ENCODE measurements around the gene MKKS.

MKKS gene

DNA sequence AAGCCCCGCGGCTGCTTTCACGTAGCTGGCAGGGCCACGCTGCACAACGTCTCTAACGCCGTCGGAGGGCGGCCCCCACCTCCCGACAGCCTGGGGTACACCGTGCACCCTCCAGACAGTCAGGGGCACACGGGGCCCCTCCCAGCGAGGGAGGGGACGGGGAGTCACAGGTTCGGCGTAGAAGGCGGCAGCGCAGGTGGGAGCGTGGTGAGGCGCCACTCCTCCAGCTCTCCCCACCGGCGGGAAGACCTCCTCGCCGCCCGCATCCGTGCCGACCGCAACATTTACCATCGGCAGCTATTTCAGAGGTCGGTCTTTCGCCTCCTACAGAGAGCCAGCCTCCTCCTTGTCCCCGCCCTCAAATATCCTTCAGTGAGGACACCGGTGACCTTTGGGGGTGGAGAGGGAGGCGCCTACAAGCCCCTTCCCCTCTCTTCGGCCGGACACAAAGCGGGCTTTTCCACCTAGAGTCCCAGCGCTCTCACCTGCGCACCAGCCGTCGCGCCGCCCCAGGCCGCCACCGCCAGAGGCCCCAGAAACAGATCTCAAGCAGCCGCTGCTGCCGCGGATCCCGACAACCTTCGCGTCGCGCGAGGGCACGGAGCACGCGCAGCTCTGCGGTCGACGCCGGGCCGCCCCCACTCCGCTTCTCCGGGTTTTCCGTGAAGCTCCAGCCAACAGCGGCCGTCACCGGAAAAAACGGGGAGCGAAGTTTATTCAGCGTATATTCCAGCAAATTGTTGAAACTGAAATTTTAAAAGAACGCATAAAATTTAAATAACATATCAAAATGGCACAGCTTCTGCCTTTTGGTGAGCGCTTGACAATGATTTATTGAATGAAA is at the start of gene MKKS:
Gene MKKS, minus strand, starts transcription at position 600 of the 844 bp plus-strand sequence. CDS start 20,708 bp downstream, outside the sequence.
- peak; percentile 82 to 89 for DNase-seq

DNA sequence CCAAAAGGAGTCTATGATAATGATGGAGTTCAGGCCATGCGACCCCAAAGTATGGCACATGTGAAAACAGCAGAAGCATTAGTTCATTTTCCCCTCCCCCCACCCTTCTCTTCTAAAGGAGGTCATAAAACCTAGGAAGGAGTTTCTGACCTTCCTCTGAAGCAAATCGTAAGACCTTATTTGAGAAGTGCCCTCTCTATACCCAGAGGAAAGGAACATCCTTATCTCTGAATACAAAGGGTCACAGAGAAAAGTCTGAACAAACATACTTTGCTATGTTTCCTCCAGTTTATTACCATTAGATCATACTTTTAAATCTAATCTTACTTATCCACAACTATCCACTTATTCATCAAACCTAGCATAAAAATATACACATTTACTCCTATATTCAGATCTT is 49.7 kb upstream of the MKKS start:
- no peak for DNase-seq

- DNase-seq: no peak
These were observed 47.7 kb upstream of the MKKS start for GRCh38 chr20:10481676-10482075.

GRCh38 chr20:10478930-10479329 is 44.9 kb upstream of the MKKS start:
- no peak for DNase-seq

GRCh38 chr20:10478205-10478604 is 44.2 kb upstream of the MKKS start:
- no peak for DNase-seq

- peak; percentile 85 to 97 for DNase-seq
These were observed 42.3 kb upstream of the MKKS start for GRCh38 chr20:10476319-10476724.

GRCh38 chr20:10475225-10475624 is 41.2 kb upstream of the MKKS start:
- DNase-seq: peak; percentile 75 to 83

GRCh38 chr20:10474606-10475184 is 40.7 kb upstream of the MKKS start:
- DNase-seq: peak in 1 of 2 donors; percentile 46

DNA sequence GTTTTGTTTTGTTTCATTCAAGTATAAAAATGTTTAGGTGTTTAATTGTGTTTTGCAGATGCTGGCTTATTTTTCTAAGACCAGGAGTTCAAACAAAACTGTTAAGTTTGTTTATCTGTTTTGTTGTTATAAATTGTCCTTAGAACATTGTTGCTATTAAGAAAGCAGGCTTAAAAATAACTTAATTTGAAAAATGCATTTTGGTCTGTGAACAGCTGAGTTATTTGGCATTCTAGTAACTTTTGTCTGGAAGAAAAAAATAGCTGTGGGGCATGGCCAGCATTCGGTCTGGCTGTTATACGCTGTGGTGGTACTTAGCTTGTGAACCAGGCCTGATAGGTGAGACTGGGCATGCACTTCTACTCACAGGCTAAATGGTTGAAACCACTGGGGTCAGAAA is 38.8 kb upstream of the MKKS start:
- no peak for DNase-seq

- DNase-seq: peak; percentile 78 to 93
These were observed 36.3 kb upstream of the MKKS start for GRCh38 chr20:10470276-10470675.

DNA sequence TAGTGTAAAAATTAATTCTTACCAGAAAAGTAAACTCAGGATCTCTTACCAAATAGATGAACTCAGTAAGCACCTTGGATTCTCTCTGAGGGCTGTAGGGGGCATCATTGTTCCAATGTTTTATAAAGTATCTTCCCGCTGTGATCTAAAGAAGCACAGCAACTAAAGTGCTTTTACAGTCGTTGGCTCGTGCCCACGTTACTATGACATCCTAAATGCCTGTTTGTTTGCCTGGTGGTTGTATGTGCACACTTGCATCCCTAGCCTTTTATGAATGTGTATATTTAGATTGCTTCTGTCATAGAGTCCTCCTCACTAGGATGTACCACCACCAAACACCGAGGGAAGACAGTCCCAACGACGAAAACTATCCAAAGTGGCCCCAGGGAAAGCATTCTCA is 35.6 kb upstream of the MKKS start:
- peak; percentile 70 to 82 for DNase-seq

- DNase-seq: peak; percentile 51 to 56
These were observed 35.0 kb upstream of the MKKS start for GRCh38 chr20:10469056-10469455.

DNA sequence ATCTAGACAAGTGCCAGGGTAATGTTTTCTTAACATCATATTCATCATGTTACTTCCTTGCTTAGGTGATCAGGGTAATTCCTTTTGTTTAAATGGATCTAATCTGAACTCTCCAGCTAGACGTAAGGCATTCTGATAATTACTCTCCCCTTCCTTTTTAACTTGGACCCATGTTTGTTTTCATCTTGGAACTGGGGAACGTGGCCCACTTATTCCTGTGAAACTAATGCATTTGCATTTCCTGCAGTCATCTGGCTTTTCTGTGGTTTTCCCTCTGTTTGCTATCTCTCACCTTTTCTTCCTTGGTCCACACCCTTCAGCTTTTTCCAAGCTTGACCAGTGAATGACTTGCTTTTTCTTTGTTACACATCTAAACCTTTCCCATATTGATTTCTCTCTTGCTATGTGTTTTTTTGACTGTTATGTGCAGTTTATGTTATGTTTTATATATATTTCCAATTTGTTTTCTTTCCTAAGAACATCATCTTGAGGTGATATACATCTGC is 34.4 kb upstream of the MKKS start:
- no peak for DNase-seq

DNA sequence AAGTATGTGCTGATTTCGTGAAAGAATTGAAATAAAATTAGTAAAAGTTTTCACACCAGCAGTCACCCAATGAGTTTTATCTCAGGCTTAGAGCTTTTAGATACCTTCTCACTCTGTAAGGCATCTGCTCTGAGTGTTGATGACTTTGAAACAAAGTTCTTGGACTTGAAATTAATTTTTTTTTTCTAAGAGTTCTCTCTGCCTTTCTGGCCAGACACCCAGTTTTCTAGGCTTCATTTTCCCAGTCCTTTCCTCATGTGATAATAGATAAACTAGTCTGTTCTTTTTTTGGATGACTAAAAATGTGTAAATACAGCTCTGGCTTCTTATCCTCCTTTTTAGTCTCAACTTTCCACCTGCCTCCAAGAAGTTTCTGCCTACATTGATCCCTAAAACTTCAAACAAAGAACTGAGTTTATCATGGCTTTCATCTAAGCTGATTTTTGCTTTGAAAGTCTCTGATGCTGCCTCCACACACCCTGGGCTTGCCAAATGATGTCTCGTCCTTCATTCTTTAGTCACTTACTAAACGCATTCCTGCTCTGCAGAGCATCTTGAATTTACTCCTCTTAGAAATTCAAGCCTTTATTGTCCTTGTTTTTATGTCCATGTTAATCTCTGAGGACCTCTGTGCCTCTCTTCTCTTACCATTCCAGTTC is 33.8 kb upstream of the MKKS start:
- no peak for DNase-seq

DNA sequence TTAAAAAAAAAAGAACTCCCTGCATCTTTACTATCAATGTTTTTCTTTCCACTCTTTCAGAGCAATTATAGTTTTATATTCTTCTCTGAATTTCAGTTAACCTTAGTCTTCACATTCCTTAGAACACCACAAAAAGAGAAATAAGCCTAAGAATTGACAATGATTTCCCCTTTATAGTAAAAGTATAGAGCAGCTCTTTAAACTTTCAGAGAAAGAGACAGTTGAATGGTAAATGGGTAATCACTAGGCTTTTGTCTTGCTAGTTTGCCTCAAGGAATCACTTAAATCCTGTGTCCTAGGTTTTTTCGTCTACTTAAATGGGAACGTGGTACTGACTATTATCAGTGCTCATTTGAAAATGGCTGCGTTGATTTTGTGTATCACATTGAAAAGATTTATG is 32.8 kb upstream of the MKKS start:
- no peak for DNase-seq

DNA sequence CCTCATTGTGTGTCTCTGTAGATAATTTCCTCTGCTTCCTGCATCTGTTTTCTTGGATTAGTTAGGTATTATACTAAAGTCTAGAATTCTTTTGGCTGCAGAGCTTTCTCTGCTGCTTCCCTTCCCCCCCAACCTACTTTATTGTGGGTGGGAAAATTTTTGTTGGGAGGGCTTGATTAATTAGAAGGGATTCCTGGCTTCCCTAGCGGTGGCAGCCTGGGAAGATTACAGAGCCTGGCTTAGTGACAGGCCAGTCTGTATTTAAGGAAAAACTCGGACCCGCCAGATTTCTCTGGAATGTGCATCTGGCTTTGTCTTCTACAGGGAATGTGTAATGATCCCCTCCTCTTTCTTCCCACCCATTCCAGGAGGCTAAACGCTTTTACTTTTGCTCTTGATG is 32.3 kb upstream of the MKKS start:
- DNase-seq: no peak

DNA sequence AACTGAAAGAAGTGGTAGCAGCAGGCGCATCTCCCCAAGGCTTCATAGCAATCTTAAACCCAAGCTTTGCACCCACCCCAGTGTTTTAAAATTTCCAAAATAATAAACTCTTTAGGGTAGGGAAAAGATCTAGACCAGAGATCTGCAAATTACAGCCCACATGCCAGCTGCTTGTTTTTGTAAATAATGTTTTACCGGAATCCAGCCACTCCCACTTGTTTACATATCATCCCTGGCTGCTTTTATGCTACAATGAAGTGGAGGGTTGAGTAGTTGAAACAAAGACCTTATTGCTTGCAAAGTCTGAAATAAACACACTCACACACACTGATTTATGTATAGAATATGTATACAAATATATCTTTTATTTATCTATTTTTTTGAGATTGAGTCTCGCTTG is 31.1 kb upstream of the MKKS start:
- DNase-seq: no peak

DNA sequence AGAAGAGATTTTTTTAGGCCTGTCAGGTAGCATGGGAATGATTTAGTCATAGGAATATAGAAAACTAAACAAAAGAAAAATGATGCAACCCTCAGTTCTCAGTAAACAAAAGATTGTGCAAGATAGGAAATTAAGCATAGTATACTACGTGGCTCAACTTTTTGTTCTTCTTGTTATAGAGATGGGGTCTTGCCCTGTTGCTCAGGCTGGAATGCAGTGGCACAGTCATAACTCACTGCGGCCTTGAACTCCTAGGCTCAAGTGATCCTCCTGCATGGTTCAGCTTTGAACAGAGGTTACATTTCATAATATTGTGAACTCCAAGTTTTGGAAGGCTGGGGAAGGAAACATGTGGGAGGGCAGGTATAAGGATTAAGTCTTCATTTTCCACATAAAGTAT is 29.6 kb upstream of the MKKS start:
- DNase-seq: no peak

- no peak for DNase-seq
These were observed 28.5 kb upstream of the MKKS start for GRCh38 chr20:10462516-10462915.

- DNase-seq: no peak
These were observed 27.5 kb upstream of the MKKS start for GRCh38 chr20:10461495-10461894.

DNA sequence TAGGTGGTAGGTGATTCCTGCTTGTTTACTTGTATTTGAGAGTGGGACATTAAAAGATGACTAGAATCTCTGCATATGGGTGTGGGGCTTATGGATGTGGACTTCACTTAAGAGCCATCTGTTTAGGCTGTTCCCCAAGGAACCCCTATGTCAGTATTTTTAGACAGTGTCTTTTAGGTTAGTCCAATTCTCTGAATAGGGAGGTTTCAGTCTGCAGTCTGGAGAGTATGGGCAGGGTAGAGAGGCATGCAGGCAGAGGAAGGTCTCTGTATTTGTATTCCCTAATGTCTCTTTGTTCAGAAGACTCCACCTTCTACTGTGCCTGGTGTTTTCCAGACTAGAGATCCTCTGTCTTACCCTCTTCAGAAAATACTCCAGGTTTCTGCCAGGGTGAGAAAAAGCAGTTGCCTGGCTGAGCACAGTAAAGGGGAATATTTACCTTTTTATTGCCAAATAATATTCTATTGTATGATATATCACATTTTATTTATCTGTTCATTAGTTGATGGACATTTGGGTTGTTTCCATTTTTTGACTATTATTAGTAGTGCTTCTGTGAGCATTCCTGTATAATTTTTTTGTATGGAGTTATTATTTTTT is 20.2 kb upstream of the MKKS start:
- DNase-seq: no peak

GRCh38 chr20:10453241-10453640 is 19.2 kb upstream of the MKKS start:
- peak; percentile 56 to 65 for DNase-seq

DNA sequence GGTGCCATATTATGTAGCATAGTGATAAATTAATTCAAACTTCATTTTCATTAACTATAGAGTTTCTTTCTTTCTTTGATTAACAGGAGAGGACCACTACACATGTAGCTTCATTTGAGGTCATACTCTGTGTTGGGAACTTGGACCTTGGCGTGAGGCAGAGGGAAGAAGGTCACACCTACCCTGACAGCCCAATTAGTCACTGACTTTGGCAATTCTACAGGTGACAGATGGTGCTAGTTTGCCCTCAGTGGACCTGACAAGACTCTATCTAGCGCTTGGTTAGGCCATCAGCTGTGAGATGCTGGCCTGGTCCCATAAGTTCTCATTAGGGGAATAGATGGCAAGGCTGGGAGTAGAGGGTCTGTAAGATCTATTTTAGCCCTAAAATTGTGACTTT is 15.2 kb upstream of the MKKS start:
- DNase-seq: no peak

Data from inflammatory macrophage treated with lipopolysaccharide for 1 hour (primary cell).